NCI-H128 (cell line): ENCODE results near the gene AFF3.

Experiments
- DNase-seq: peaks from one replicate; lab custom pipeline; 2025; ENCODE audit not compliant: unreplicated experiment; lab: John Stamatoyannopoulos, UW

The AFF3 gene

GRCh38 chr2:100046961-100047947, 95.1 kb downstream of the AFF3 start:
- DNase-seq, result no peak

GRCh38 chr2:100045000-100045399, 97.4 kb downstream of the AFF3 start:
- DNase-seq, result no peak

- DNase-seq, result no peak
Measured at GRCh38 chr2:100043891-100044255, 98.5 kb downstream of the AFF3 start.

DNA sequence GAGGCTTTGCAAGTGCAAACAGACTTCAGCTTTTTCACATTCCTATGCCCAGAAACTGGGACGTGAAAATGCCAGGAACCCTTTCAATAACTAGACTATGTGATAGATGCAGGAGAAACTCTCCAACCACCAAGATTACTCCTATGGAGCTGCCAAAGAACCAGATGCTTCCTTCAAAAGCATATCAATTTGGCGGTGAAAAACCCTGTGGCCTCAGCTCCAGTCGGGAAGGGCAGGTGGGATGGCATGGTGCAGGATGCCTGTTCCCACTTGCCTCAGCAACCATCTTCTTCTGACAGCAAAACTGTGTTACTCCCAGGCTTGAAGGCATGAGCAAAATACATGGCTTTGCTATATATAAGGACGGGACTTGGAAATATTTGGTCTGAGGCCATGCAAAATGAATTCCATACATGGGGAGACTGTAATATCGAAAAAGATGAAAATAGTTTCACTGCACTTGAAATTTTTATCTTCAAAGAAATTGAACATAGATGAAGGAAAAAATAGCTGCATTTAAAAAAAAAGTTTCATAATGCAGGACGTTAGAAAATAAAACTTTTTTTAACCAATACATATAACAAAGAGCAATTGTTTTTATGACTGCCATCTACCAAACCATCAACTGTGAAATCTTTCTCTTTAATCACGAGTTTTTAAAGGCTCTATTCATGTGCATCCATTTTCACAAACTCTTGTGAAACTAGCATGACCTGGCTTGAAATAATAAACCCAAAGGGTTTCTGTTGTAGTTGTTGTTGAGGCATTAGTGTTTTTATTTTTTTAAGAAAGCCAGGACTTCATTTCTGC, 99.1 kb downstream of the AFF3 start:
- DNase-seq, result no peak

GRCh38 chr2:100042562-100042961, 99.8 kb downstream of the AFF3 start:
- DNase-seq, result no peak

- no peak for DNase-seq
Measured at GRCh38 chr2:100041946-100042345, 100.4 kb downstream of the AFF3 start.

DNA sequence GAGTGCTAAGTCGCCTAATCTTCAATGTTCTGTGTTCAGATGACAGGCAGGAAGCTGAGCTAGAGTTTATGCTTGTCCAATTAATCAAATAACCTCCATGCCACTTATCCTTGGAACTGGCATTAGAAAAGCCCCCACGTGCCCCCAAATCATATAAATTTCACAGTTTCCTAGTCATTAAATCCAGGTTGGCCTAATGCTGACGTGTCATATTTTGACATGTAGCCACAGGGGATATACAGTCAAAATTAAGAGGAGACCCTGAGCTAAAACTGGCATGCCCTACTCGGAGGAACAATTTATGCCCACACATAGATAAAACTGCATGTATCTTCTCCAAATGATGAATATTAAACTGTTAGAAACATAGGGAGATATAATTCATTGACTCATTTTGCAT, 101.0 kb downstream of the AFF3 start:
- no peak for DNase-seq

DNA sequence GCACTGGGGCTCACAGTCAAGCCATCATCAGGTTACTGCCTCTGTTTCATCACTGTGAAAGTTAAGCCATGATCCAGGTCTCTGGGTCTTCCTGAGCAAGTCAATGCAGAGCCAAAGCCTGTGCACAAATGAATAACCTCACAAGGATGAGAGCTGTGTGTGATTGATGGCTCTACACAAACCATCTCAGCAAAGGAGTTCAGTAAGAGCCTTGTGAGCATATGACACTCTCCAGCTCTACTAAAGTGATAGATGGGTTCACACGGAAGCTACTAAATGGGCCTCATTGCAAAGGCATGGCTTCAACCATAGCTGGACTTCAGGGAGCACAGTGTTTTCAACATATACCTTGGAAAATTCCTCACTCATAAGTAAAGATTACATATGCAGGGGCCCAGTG, 101.5 kb downstream of the AFF3 start:
- no peak for DNase-seq

DNA sequence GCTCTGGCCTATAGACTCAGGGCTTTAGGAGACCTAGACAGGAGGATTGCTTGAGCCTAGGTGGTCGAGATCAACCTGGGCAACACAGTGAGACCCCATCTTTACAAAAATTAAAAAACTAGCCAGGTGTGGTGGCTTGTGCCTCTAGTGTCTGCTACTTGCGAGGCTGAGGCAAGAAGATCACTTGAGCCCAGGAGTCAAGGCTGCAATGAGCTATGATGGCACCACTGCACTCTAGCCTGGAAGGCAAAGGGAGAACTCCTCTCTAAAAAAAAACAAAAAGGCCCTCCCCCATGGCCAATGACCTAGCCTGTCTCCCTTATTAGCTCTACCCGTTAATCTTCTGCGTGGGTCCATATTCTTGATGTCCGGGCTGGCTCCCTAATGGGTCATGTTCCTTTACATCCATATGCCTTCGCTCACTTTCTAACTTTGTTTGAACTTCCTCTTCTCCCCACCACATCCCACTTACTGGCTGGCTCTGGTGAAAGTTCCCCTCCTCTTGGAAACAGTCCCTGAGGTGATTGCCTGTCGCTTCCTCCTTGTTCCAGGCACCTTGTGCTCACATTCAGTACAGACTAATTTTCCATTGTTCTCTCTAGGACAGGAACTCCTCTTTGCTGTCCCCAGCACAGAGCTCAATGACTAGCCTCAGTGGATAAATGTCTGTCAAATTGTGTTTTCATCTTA, 103.0 kb downstream of the AFF3 start:
- DNase-seq, result no peak

DNA sequence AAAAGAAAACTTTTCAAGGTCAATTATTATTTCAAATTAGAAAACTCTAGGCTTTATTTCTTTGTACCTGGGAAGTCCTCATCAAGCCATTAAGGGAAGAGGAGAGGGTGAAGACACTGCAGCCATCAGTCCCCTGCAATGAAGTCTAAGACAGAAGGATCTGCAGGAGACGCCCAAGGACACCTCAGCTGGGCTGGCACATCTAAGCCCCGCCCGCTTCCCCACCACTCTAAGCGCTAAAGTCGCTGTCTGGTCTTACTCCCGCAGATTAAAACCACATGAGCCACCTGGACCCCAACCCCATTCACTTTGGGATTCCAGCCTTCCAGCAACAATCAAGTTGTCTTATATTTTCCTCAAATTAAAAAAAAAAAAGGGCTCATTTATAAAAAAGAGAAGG, 104.4 kb downstream of the AFF3 start:
- DNase-seq, result no peak

DNA sequence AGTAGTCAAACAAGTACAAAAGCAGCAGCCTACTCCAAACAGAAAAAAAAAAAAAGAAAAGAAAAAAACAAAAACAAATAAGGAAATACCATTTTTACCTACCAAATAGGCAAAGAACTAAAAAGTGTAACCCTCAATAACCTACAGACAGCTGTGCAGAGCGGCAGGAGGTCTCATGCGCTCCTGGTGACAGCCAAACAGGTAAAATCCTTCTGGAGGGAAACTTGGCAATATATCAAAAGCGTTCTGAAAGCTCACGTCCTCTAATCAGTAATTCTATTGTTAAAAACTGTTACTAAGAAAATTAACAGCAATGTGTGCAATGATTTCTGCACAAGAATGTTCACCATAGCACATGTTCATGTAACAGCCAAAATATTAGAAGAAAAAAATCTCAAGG, 105.6 kb downstream of the AFF3 start:
- DNase-seq, result peak; percentile 11

DNA sequence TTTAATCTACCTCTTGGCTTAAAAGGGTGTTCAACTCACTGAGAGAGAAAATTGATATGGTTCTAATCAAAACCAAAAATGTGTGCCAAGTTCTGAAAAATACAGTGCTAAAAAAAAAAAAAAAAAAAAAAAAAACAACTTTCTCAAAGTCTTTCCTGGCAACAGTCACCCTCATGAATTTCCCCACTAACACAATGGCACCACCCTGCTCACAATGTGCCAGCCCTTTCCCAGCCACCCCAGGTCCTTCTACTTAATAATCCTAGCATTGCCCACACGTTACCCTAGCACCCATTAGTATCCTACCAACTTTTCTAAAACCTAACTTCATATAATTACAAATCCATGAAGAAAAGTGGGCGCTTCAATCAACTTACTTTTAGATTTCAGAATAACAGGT, 106.4 kb downstream of the AFF3 start:
- no peak for DNase-seq

GRCh38 chr2:100034431-100034830, 108.0 kb downstream of the AFF3 start:
- DNase-seq, result no peak

- no peak for DNase-seq
Measured at GRCh38 chr2:100033976-100034375, 108.4 kb downstream of the AFF3 start.

DNA sequence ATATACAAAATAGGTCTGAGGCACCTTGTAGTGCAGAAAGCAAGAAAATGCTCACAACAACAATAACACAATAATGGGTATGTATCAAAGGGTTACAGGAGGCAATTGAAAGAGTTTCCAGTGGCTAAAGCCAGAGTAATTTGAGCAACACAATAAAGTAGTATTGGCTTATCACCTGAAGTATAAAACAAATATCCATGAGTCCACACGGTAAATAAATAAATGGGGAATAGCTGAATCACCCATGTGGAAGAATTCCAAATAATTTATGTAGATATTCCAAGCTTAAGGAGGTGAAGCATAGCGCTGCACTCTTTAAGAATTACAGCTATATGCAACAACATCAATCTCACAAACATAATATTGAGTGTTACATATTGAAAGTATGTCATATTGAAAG, 110.8 kb downstream of the AFF3 start:
- DNase-seq, result no peak

GRCh38 chr2:100029460-100029859, 112.9 kb downstream of the AFF3 start:
- no peak for DNase-seq

- DNase-seq, result no peak
Measured at GRCh38 chr2:100021791-100022340, 120.5 kb downstream of the AFF3 start.

DNA sequence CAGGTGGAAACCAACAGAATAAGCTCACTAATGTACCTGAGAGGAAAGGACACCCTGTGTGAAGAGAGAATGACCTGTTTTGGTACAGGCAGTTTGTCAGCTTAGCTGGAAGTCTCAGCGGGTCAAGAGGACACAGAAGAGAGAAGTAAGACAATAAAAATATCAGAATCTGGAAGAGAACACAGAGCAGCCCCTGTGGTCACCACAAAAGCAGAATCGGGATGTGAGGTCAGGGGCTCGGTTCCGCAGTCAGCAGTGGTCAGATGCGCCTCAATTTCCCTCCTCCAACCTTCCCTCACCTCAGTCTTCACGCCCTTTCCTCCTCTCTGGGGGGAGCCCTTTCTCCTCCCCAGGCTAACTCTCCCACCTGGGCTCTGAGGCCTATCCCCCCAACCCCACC, 122.9 kb downstream of the AFF3 start:
- no peak for DNase-seq

- DNase-seq, result no peak
Measured at GRCh38 chr2:100018341-100019193, 123.8 kb downstream of the AFF3 start.

- no peak for DNase-seq
Measured at GRCh38 chr2:100017633-100018032, 124.8 kb downstream of the AFF3 start.
